TTC549 (cell line): Measurements from ENCODE around the gene RANBP10.

Experiments used
- FAIRE-seq: peaks from 2 replicates; lab custom pipeline; 2012; peaks lifted over from hg19 to GRCh38; lab: Jason Lieb, UNC

Gene RANBP10

GRCh38 chr16:67825906-67826305 is 19.5 kb upstream of the RANBP10 start:
- no peak for FAIRE-seq

- FAIRE-seq, result no peak
Observed at GRCh38 chr16:67825119-67825518, 18.8 kb upstream of the RANBP10 start.

- no peak for FAIRE-seq
Observed at GRCh38 chr16:67822511-67822910, 16.2 kb upstream of the RANBP10 start.

GRCh38 chr16:67820608-67821259 is 14.4 kb upstream of the RANBP10 start:
- FAIRE-seq, result no peak

- no peak for FAIRE-seq
Observed at GRCh38 chr16:67814567-67814966, 8.2 kb upstream of the RANBP10 start.

GRCh38 chr16:67811899-67812298 is 5.5 kb upstream of the RANBP10 start:
- FAIRE-seq, result no peak

GRCh38 chr16:67807148-67807682 is 855 bp upstream of the RANBP10 start:
- FAIRE-seq, result no peak

- FAIRE-seq, result no peak
Observed at GRCh38 chr16:67805718-67806427, 487 bp downstream of the RANBP10 start.

- no peak for FAIRE-seq
Observed at GRCh38 chr16:67804853-67805542, 1.4 kb downstream of the RANBP10 start.

GRCh38 chr16:67803894-67804293 is 2.5 kb downstream of the RANBP10 start:
- FAIRE-seq, result no peak

GRCh38 chr16:67801883-67802282 is 4.5 kb downstream of the RANBP10 start:
- no peak for FAIRE-seq

GRCh38 chr16:67801241-67801640 is 5.1 kb downstream of the RANBP10 start:
- no peak for FAIRE-seq

GRCh38 chr16:67800338-67800926 is 5.9 kb downstream of the RANBP10 start:
- no peak for FAIRE-seq

- no peak for FAIRE-seq
Observed at GRCh38 chr16:67796099-67796718, 10.2 kb downstream of the RANBP10 start.

- FAIRE-seq, result no peak
Observed at GRCh38 chr16:67790071-67790470, 16.3 kb downstream of the RANBP10 start.

GRCh38 chr16:67786491-67786890 is 19.9 kb downstream of the RANBP10 start:
- no peak for FAIRE-seq

GRCh38 chr16:67783353-67783725 is 23.0 kb downstream of the RANBP10 start:
- no peak for FAIRE-seq

GRCh38 chr16:67782567-67783352 is 23.6 kb downstream of the RANBP10 start:
- no peak for FAIRE-seq

- no peak for FAIRE-seq
Observed at GRCh38 chr16:67781565-67781921, 24.8 kb downstream of the RANBP10 start.

GRCh38 chr16:67780847-67781564 is 25.4 kb downstream of the RANBP10 start:
- no peak for FAIRE-seq
